Measurements from ENCODE around the gene LRRC7. TPM values are rescaled to one million over a fixed set of nuclear protein-coding genes. Genes with fewer than 3 reads are reported as not detected.

LRRC7 gene
- total and polyA plus RNA-seq, 5 donors from 2014 or later = 0.07 to 0.15 (median 0.15) TPM; not detected in 2

DNA sequence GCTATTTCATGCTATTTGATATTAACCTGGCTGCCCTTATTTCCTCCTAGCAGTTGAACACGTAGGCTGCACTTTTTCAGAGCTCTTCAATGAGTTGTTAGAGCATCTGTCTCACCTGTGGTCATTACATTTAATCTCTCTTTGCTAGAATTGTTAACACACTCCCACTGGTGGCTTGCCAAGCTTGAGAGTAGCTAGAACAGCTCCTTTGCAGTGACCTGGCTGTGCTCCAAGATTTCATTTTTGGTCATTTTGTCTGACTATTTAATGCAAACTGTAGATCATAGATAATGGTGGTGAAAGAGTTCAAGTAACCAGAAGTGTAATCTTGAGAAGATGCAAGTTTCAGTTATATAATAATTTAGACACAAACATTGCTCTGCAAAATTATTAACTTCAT lies 105.6 kb downstream of the LRRC7 start:
- no peak for DNase-seq
- no peaks in the 10 kb centered on the region for H3K36me3 ChIP-seq (ENCODE audit: control insufficient read depth, insufficient read depth, low read length)
- no peak for ATAC-seq (ENCODE audit: low read depth in 2 of 2)
- Mint-ChIP-seq H3K9me3 (peaks cover 0 to 10% (median 7%) of the 10 kb centered on the region in 7 donors), H3K27ac (no peak overlapping the region), H3K4me1 (no peaks in the 10 kb centered on the region), H3K4me3 (no peak overlapping the region), H3K36me3 (no peaks in the 10 kb centered on the region), H3K27me3 (no peaks in the 10 kb centered on the region)
- H3K27me3 ChIP-seq (ENCODE audit: control insufficient read depth, insufficient read depth, low read length) = no peaks in the 10 kb centered on the region
- H3K9me3 ChIP-seq (ENCODE audit: control insufficient read depth in 2 of 2, low read length in 2 of 2) = peaks cover 0 to 5% of the 10 kb centered on the region in 2 experiments
- no peak overlapping the region for H3K4me3 ChIP-seq (ENCODE audit: low read depth, low read length)
- no peak overlapping the region for H3K27ac ChIP-seq (ENCODE audit: insufficient read depth, low read length, poor library complexity, severe bottlenecking)
- no peaks in the 10 kb centered on the region for H3K4me1 ChIP-seq (ENCODE audit: control insufficient read depth, insufficient read depth, low read length, poor library complexity, severe bottlenecking)

DNA sequence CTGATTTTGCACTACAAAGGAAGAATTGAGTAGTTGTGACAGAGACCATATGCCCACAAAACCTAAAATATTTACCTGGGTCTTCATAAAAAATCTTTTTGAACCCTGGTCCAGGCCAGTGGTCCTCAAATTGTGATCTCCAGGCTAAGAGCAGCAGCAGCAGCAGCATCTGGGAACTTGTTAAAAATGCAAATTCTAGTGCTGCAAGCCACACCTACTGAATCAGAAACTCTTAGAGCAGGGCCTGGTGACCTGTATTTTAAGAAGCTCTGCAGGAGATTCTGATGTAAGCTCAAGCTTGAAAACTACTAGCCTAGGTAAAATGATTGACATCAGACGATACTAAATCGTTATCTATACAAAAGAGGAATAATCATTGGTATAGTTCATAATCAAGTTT lies 112.2 kb downstream of the LRRC7 start:
- no peaks in the 10 kb centered on the region for H3K9me3 ChIP-seq (ENCODE audit: control insufficient read depth in 2 of 2, low read length in 2 of 2)
- no peaks in the 10 kb centered on the region for H3K36me3 ChIP-seq (ENCODE audit: control insufficient read depth, insufficient read depth, low read length)
- H3K27me3 ChIP-seq (ENCODE audit: control insufficient read depth, insufficient read depth, low read length) = no peaks in the 10 kb centered on the region
- Mint-ChIP-seq H3K4me1 (no peaks in the 10 kb centered on the region), H3K27ac (no peak overlapping the region), H3K4me3 (no peak overlapping the region), H3K9me3 (peaks cover 0 to 21% (median 2%) of the 10 kb centered on the region in 7 donors), H3K27me3 (no peaks in the 10 kb centered on the region), H3K36me3 (no peaks in the 10 kb centered on the region)
- H3K4me3 ChIP-seq (ENCODE audit: low read depth, low read length) = no peak overlapping the region
- H3K4me1 ChIP-seq (ENCODE audit: control insufficient read depth, insufficient read depth, low read length, poor library complexity, severe bottlenecking) = no peaks in the 10 kb centered on the region
- no peak overlapping the region for H3K27ac ChIP-seq (ENCODE audit: insufficient read depth, low read length, poor library complexity, severe bottlenecking)
- no peak for DNase-seq
- no peak for ATAC-seq (ENCODE audit: low read depth in 2 of 2)

DNA sequence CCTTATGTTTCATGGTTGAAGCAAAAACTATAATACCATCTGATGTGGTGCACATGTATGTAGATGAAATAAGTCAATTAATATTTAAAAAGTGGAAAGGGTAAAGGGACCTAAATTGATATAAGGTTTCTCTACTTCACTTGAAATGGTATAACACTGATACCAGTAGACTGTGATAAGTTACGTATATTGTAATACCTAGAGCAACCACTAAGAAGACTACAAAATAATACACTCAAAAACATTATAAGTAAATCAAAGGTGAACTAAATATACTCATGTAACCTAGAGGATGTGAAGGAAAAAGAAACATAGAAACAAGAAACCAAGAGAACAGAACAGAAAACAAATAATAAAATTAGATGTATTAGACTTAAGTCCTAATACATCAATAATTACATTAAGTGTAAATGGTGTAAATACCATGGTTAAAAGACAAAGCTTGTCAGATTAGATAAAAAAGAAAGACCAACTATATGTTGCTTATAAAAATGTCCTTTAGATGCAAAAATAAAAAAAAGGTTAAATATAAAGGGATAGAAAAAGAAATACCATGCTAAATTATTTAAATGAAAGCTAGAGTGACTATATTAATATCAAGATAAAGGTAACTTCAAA lies 118.8 kb downstream of the LRRC7 start:
- no peaks in the 10 kb centered on the region for H3K9me3 ChIP-seq (ENCODE audit: control insufficient read depth in 2 of 2, low read length in 2 of 2)
- no peak overlapping the region for H3K27ac Mint-ChIP-seq
- no peak for DNase-seq
- ATAC-seq (ENCODE audit: low read depth in 2 of 2) = no peak
- no peaks in the 10 kb centered on the region for H3K27me3 ChIP-seq (ENCODE audit: control insufficient read depth, insufficient read depth, low read length)
- no peak overlapping the region for H3K4me3 Mint-ChIP-seq
- no peaks in the 10 kb centered on the region for H3K27me3 Mint-ChIP-seq
- H3K4me1 ChIP-seq (ENCODE audit: control insufficient read depth, insufficient read depth, low read length, poor library complexity, severe bottlenecking) = no peaks in the 10 kb centered on the region
- no peaks in the 10 kb centered on the region for H3K4me1 Mint-ChIP-seq
- no peaks in the 10 kb centered on the region for H3K36me3 Mint-ChIP-seq
- H3K27ac ChIP-seq (ENCODE audit: insufficient read depth, low read length, poor library complexity, severe bottlenecking) = no peak overlapping the region
- no peaks in the 10 kb centered on the region for H3K36me3 ChIP-seq (ENCODE audit: control insufficient read depth, insufficient read depth, low read length)
- H3K9me3 Mint-ChIP-seq = peaks cover 3 to 34% (median 6%) of the 10 kb centered on the region in 7 donors
- H3K4me3 ChIP-seq (ENCODE audit: low read depth, low read length) = no peak overlapping the region

DNA sequence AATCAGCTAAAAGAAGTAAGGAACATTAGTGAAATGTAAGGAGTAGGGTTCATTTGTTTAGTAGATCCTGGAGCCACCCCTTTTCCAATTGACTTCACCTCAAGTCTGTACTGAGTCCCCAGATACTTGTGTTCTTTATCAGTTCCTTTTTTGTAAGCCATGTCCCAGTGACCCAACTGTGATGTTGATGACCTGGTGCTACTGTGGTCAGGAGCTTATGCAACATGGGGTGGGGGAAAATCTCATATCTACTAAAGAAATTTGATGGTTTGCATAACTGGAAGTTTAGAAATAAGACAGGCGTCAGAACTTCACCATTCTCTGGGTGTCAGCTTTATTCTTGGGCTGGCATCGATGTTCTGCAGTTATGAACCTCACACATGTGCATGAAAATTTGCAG lies 120.5 kb downstream of the LRRC7 start:
- Mint-ChIP-seq H3K4me3 (no peak overlapping the region), H3K27me3 (no peaks in the 10 kb centered on the region), H3K4me1 (no peaks in the 10 kb centered on the region), H3K27ac (no peak overlapping the region), H3K9me3 (peaks cover 3 to 19% (median 6%) of the 10 kb centered on the region in 7 donors), H3K36me3 (no peaks in the 10 kb centered on the region)
- Histone ChIP-seq H3K27ac (ENCODE audit: insufficient read depth, low read length, poor library complexity, severe bottlenecking) (no peak overlapping the region), H3K9me3 (ENCODE audit: control insufficient read depth in 2 of 2, low read length in 2 of 2) (no peaks in the 10 kb centered on the region), H3K4me1 (ENCODE audit: control insufficient read depth, insufficient read depth, low read length, poor library complexity, severe bottlenecking) (no peaks in the 10 kb centered on the region), H3K4me3 (ENCODE audit: low read depth, low read length) (no peak overlapping the region), H3K27me3 (ENCODE audit: control insufficient read depth, insufficient read depth, low read length) (no peaks in the 10 kb centered on the region), H3K36me3 (ENCODE audit: control insufficient read depth, insufficient read depth, low read length) (no peaks in the 10 kb centered on the region)
- DNase-seq (no peak), ATAC-seq (ENCODE audit: low read depth in 2 of 2) (no peak)

DNA sequence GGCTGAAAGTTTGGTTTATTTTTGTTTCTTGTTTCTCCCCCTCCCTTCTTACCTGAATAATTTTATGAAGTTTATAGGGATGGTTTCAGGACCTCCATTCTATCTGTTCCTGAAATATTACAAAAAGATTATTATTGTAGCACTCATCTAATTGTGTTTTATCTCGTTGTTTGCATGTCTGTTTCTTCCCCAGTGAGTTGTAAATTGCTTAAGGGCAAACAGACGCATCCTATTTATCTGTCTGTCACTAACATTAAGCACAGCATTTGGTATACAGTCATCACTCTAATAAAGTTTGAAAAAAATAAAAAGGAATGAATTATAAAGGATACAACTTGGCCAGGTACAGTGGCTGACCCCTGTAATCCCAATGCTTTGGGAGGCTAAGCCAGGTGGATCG lies 123.5 kb downstream of the LRRC7 start:
- no peak overlapping the region for H3K27ac Mint-ChIP-seq
- H3K27me3 Mint-ChIP-seq = no peaks in the 10 kb centered on the region
- no peaks in the 10 kb centered on the region for H3K4me1 Mint-ChIP-seq
- ATAC-seq (ENCODE audit: low read depth in 2 of 2) (no peak), DNase-seq (no peak)
- peaks cover 2 to 19% (median 4%) of the 10 kb centered on the region in 7 donors for H3K9me3 Mint-ChIP-seq
- no peaks in the 10 kb centered on the region for H3K36me3 ChIP-seq (ENCODE audit: control insufficient read depth, insufficient read depth, low read length)
- H3K27me3 ChIP-seq (ENCODE audit: control insufficient read depth, insufficient read depth, low read length) = no peaks in the 10 kb centered on the region
- no peaks in the 10 kb centered on the region for H3K4me1 ChIP-seq (ENCODE audit: control insufficient read depth, insufficient read depth, low read length, poor library complexity, severe bottlenecking)
- H3K27ac ChIP-seq (ENCODE audit: insufficient read depth, low read length, poor library complexity, severe bottlenecking) = no peak overlapping the region
- H3K4me3 Mint-ChIP-seq = no peak overlapping the region
- H3K4me3 ChIP-seq (ENCODE audit: low read depth, low read length) = no peak overlapping the region
- no peaks in the 10 kb centered on the region for H3K36me3 Mint-ChIP-seq
- H3K9me3 ChIP-seq (ENCODE audit: control insufficient read depth in 2 of 2, low read length in 2 of 2) = no peaks in the 10 kb centered on the region

DNA sequence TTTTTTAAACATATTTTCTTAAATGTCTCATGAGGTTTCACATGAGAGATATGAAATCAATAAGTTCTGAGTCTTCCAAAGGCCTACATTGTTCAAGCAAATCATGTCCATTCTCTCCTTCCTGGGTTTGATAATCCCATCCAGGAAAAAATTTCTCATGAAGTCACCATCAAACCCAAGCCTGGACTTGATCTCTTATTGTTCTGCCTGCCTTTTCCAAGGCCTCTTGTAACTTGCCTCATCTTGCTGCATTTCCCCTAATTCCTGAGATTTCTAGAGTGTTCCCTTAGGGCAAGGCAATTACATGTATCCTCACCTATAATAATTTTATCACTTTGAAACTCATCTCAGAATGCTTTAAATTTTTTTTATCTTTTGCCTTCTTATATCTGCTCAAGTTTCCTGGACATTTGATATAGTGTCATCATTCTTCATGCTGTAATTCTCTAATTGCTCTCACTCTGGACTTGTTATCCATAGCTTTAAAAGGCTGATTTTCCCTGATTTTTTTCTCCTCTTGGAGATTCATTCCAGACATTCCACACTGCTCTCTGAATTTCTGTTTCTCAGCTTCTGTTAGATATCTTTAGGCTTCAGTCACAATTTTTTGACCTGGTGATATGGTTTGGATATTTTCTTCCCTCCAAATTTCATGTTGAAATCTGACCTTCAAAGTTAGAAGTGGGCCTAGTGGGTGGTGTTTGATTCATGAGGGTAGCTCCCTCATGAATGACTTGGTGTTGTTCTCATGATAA lies 126.4 kb downstream of the LRRC7 start:
- H3K27ac Mint-ChIP-seq = no peak overlapping the region
- DNase-seq (no peak), ATAC-seq (ENCODE audit: low read depth in 2 of 2) (no peak)
- H3K4me1 Mint-ChIP-seq = no peaks in the 10 kb centered on the region
- Histone ChIP-seq H3K27me3 (ENCODE audit: control insufficient read depth, insufficient read depth, low read length) (no peaks in the 10 kb centered on the region), H3K9me3 (ENCODE audit: control insufficient read depth in 2 of 2, low read length in 2 of 2) (no peaks in the 10 kb centered on the region), H3K4me1 (ENCODE audit: control insufficient read depth, insufficient read depth, low read length, poor library complexity, severe bottlenecking) (no peaks in the 10 kb centered on the region), H3K36me3 (ENCODE audit: control insufficient read depth, insufficient read depth, low read length) (no peaks in the 10 kb centered on the region), H3K27ac (ENCODE audit: insufficient read depth, low read length, poor library complexity, severe bottlenecking) (no peak overlapping the region), H3K4me3 (ENCODE audit: low read depth, low read length) (no peak overlapping the region)
- H3K4me3 Mint-ChIP-seq = no peak overlapping the region
- H3K9me3 Mint-ChIP-seq = peaks cover 3 to 28% (median 6%) of the 10 kb centered on the region in 7 donors
- no peaks in the 10 kb centered on the region for H3K36me3 Mint-ChIP-seq
- H3K27me3 Mint-ChIP-seq = no peaks in the 10 kb centered on the region

DNA sequence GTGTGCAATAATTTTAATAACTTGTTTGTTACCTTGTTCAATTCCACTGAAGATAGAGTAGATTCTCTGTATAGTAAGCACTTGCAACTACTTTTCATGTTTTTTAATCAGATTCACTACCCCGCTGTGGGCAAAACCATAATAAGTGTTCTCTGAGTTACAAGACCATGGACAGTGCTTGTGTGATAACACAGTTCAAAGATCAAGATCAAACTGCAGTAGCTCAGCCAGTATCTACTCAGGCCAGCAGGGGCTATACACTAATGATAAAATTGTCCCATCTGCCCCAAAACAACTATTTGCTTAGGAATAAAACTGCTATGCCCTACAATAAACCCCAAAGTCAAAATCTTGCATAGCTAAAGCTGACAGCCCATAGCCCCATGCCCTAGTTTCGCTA lies 129.6 kb downstream of the LRRC7 start:
- no peak for DNase-seq
- Histone ChIP-seq H3K4me1 (ENCODE audit: control insufficient read depth, insufficient read depth, low read length, poor library complexity, severe bottlenecking) (no peaks in the 10 kb centered on the region), H3K4me3 (ENCODE audit: low read depth, low read length) (no peak overlapping the region), H3K36me3 (ENCODE audit: control insufficient read depth, insufficient read depth, low read length) (no peaks in the 10 kb centered on the region), H3K27me3 (ENCODE audit: control insufficient read depth, insufficient read depth, low read length) (no peaks in the 10 kb centered on the region), H3K27ac (ENCODE audit: insufficient read depth, low read length, poor library complexity, severe bottlenecking) (no peak overlapping the region), H3K9me3 (ENCODE audit: control insufficient read depth in 2 of 2, low read length in 2 of 2) (no peaks in the 10 kb centered on the region)
- H3K27ac Mint-ChIP-seq = no peak overlapping the region
- no peak for ATAC-seq (ENCODE audit: low read depth in 2 of 2)
- H3K4me1 Mint-ChIP-seq = no peaks in the 10 kb centered on the region
- no peaks in the 10 kb centered on the region for H3K27me3 Mint-ChIP-seq
- H3K36me3 Mint-ChIP-seq = no peaks in the 10 kb centered on the region
- no peak overlapping the region for H3K4me3 Mint-ChIP-seq
- H3K9me3 Mint-ChIP-seq = peaks cover 0 to 25% (median 6%) of the 10 kb centered on the region in 7 donors

DNA sequence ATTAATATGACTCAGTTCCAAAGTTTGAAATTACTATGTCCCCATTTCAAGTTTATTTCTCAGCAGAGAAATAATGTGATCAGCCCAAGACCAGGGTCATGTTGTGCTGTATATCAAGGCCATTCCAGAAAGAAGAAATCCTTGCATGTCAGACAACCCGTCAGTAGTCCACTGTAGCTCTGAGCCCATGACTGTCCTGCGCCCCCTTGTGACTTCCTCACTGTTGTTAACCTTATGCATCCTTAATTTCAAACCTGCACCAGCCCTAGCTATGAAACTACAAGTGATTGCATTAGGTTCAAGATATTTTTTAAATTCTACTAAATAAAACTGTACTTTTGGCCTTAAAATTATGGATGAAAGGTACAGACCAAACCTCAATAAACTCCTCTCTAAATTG lies 133.0 kb downstream of the LRRC7 start:
- Mint-ChIP-seq H3K27ac (no peak overlapping the region), H3K27me3 (no peaks in the 10 kb centered on the region), H3K9me3 (peaks cover 0 to 19% (median 6%) of the 10 kb centered on the region in 7 donors), H3K36me3 (no peaks in the 10 kb centered on the region), H3K4me3 (no peak overlapping the region), H3K4me1 (no peaks in the 10 kb centered on the region)
- no peaks in the 10 kb centered on the region for H3K4me1 ChIP-seq (ENCODE audit: control insufficient read depth, insufficient read depth, low read length, poor library complexity, severe bottlenecking)
- H3K4me3 ChIP-seq (ENCODE audit: low read depth, low read length) = no peak overlapping the region
- no peaks in the 10 kb centered on the region for H3K9me3 ChIP-seq (ENCODE audit: control insufficient read depth in 2 of 2, low read length in 2 of 2)
- H3K27me3 ChIP-seq (ENCODE audit: control insufficient read depth, insufficient read depth, low read length) = no peaks in the 10 kb centered on the region
- H3K36me3 ChIP-seq (ENCODE audit: control insufficient read depth, insufficient read depth, low read length) = no peaks in the 10 kb centered on the region
- ATAC-seq (ENCODE audit: low read depth in 2 of 2) (no peak), DNase-seq (no peak)
- H3K27ac ChIP-seq (ENCODE audit: insufficient read depth, low read length, poor library complexity, severe bottlenecking) = no peak overlapping the region

All from CD4-positive, CD25-positive, alpha-beta regulatory T cell (primary cell).